ENCODE measurements around the gene CNOT8.
"Not testable (repeated sequence)": the region's sequence is repeated elsewhere in the genome, so short reads cannot be mapped to it uniquely, and the experiment has no call there.

CNOT8 gene

DNA sequence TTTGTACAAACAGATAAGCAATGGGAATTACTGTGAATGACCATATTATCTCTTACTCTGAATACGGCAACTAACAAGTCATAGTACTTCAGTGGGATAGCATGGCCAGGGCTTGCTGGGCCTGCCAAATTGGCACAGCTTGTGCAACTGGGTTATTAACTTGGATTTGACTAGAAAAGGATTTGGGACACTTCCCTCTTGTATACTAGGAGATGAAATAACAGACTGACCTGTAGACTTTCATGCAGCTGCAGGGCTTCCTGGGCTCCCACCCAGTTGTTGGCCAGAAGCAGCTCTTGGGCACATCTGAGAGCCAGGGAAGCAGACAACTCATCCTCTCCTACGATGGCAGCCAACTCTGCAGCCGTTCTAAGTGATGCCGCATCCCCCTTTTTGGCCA, 39.8 kb downstream of the CNOT8 start:
- no peak for FAIRE-seq
- DNase-seq (ENCODE audit: insufficient read length, low spot score), result no peak
- TF ChIP-seq POLR2A (IDR thresholded peaks at IDR 0.05; ENCODE audit: low read depth, low read length), result no peak

- no peak for DNase-seq (ENCODE audit: insufficient read length, low spot score)
- TF ChIP-seq POLR2A (IDR thresholded peaks at IDR 0.05; ENCODE audit: low read depth, low read length), result no peak
- no peak for FAIRE-seq
Measured at GRCh38 chr5:154899151-154899816, 40.9 kb downstream of the CNOT8 start.

DNA sequence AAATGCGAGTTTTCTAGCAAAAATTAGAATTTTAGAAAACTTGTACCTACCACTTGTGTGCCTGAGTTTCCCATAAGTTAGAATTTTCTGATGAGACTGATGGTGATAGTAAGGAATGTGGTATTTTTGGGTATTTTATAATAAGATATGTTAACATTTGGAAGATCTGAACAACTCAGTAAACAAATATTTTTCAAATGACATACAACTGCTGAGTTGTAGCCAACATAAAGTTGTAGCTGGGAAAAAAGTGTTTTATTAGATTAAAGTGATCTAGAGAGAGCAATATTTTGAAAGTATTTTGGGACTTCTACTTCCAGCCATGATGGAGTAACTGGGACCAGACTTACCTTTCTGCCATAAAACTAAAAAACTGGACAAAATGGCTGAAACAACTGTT, 41.6 kb downstream of the CNOT8 start:
- TF ChIP-seq POLR2A (IDR thresholded peaks at IDR 0.05; ENCODE audit: low read depth, low read length), result no peak
- no peak for FAIRE-seq

GRCh38 chr5:154901276-154901675, 42.8 kb downstream of the CNOT8 start:
- no peak for FAIRE-seq
- TF ChIP-seq POLR2A (IDR thresholded peaks at IDR 0.05; ENCODE audit: low read depth, low read length), result no peak
- DNase-seq (ENCODE audit: insufficient read length, low spot score), result no peak

More for the DNA sequence above, 41.6 kb downstream of the CNOT8 start:
- DNase-seq (ENCODE audit: insufficient read length, low spot score), result no peak

DNA sequence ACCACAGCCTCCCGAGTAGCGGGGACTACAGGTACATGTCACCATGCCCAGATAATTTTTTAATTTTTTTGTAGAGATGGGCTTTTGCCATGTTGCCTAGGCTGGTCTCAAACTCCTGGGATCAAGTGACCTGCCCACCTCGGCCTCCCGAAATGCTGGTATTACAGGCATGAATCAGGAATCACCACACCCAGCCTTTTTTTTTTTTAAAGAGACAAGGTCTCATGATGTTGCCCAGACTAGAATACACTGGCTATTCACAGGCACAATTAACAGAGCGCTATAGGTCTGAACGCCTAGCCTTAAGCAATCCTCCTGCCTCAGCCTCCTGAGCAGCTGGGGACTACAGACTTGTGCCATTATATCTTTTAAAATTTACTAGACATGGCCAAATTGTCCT, 43.5 kb downstream of the CNOT8 start:
- no peak for TF ChIP-seq POLR2A (IDR thresholded peaks at IDR 0.05; ENCODE audit: low read depth, low read length)
- DNase-seq (ENCODE audit: insufficient read length, low spot score), result no peak
- no peak for FAIRE-seq

DNA sequence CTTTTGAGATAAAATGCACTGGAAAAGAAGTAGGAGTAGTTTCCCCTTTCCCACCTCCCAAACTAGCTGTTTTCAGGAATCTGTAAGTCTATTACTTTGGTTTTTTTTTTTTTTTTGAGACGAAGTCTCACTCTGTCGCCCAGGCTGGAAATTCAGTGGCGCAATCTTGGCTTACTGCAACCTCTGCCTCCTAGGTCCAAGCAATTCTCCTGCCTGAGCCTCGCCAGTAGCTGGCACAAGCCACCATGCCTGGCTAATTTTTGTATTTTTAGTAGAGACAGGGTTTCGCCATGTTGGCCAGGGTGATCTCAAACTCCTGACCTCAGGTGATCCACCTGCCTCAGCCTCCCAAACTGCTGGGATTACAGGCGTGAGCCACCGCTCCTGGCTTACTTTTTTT, 47.2 kb downstream of the CNOT8 start:
- FAIRE-seq; DNase-seq (ENCODE audit: insufficient read length, low spot score): not testable (repeated sequence)

DNA sequence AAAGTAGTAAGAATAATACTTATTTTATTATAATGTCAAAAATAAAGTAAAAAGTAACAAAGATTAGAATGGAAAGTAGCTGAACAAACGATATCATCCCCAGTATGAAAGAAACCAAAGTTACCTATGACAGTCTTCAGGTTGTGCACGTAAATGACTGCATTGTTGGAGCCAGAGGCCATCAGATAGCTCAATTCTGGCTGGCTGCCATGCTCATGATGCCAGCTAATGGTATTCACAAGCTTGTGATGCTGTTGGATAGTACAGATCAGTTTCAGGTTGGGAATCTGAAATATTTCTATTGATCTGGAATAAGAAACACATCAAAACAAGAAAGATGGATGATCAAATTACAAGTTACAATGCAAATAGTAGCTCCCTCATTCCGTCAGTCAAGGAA, 58.4 kb downstream of the CNOT8 start:
- no peak for TF ChIP-seq POLR2A (IDR thresholded peaks at IDR 0.05; ENCODE audit: low read depth, low read length)
- FAIRE-seq, result peak; percentile 57
- no peak for DNase-seq (ENCODE audit: insufficient read length, low spot score)

DNA sequence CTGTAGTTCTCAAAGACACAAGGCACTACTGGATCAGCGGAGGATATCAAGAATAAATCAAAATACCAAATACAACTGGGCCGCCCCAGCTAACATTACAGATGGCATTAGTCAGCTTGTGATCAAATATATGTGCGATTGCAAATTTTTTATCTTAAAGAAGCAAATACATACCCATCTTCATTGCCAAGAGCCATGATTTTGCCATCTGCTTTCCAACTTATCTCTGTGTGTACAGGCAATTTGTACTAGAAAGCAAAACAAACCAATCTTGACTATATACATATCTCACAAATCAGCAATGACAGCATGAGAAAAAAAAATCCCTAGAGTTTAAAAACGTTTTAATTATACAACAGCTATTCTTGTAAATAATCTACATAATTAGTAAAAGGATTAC, 59.3 kb downstream of the CNOT8 start:
- TF ChIP-seq POLR2A (IDR thresholded peaks at IDR 0.05; ENCODE audit: low read depth, low read length), result no peak
- no peak for FAIRE-seq
- no peak for DNase-seq (ENCODE audit: insufficient read length, low spot score)

- TF ChIP-seq POLR2A (IDR thresholded peaks at IDR 0.05; ENCODE audit: low read depth, low read length), result no peak
- FAIRE-seq (no peak), DNase-seq (ENCODE audit: insufficient read length, low spot score) (no peak)
Measured at GRCh38 chr5:154923441-154924430, 65.3 kb downstream of the CNOT8 start.

Measured in H54 (cell line).